Bronchial epithelial cell (primary cell): ENCODE results near the gene MRPS30. TPM values are rescaled to one million over a fixed set of nuclear protein-coding genes. Genes with fewer than 3 reads are reported as not detected.

Experiments
- DNase-seq: peaks from one replicate; pipeline ENCODE4 v3.0.0-alpha.2; 2010; ENCODE audit warnings: low read depth
- FAIRE-seq: peaks from 2 replicates; lab custom pipeline; 2011; peaks lifted over from hg19 to GRCh38; lab: Jason Lieb, UNC
- H3K27me3 ChIP-seq: 2 replicates; pipeline ENCODE4 v1.5.1; 2011; ENCODE audit warnings: low read length; ENCODE audit not compliant: control insufficient read depth, insufficient read depth
- H3K36me3 ChIP-seq: 2 replicates; pipeline ENCODE4 v1.5.1; 2011; ENCODE audit warnings: low read length; ENCODE audit not compliant: control insufficient read depth, insufficient read depth
- H3K4me3 ChIP-seq: 2 replicates; pipeline ENCODE4 v1.5.1; 2011; ENCODE audit warnings: mild to moderate bottlenecking, low read depth, low read length, control low read depth
- total RNA-seq: library from RNA; depleted of rRNA; stranded (reverse); fragments of >200 nt; gene quantifications from 2 replicates; pipeline ENCODE4 v1.2.1, GENCODE V29; 2014
- TF ChIP-seq, protein P1 (sequence below): IDR thresholded peaks from 2 replicates; pipeline ENCODE4 v1.5.1; 2011; ENCODE audit warnings: mild to moderate bottlenecking, moderate library complexity, low read length, control low read depth, inconsistent platforms; ENCODE audit not compliant: insufficient read depth, severe bottlenecking

MRPS30 gene
- total RNA-seq, 1 donor from 2014 or later, result 61.6 TPM

DNA sequence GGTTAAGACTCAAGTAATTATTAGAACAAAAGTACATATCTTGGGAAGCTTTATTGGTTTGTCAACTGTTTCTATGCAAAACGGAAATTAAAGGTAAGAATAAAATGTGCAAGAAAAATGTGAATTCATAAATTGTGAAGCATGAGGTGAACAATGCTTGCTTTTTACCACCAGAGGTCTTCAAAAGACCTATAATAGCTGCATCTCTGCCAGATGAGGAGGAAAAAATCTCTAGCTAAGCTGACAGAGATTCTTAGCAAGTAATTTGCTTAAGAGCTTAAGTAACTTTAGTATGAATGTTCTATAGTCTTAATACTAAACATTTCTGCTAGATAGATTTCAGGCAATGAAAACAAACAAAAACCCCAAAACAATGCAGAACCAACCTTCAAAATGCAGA, 54.1 kb downstream of the MRPS30 start:
- no peak for FAIRE-seq
- DNase-seq, result peak; percentile 34
- Histone ChIP-seq H3K4me3 (no peak overlapping the region), H3K27me3 (no peaks in the 10 kb centered on the region), H3K36me3 (no peaks in the 10 kb centered on the region)
- TF ChIP-seq, protein P1, sequence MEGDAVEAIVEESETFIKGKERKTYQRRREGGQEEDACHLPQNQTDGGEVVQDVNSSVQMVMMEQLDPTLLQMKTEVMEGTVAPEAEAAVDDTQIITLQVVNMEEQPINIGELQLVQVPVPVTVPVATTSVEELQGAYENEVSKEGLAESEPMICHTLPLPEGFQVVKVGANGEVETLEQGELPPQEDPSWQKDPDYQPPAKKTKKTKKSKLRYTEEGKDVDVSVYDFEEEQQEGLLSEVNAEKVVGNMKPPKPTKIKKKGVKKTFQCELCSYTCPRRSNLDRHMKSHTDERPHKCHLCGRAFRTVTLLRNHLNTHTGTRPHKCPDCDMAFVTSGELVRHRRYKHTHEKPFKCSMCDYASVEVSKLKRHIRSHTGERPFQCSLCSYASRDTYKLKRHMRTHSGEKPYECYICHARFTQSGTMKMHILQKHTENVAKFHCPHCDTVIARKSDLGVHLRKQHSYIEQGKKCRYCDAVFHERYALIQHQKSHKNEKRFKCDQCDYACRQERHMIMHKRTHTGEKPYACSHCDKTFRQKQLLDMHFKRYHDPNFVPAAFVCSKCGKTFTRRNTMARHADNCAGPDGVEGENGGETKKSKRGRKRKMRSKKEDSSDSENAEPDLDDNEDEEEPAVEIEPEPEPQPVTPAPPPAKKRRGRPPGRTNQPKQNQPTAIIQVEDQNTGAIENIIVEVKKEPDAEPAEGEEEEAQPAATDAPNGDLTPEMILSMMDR, result peak; percentile 35
